ENCODE data around the gene IL3.

IL3 gene

DNA sequence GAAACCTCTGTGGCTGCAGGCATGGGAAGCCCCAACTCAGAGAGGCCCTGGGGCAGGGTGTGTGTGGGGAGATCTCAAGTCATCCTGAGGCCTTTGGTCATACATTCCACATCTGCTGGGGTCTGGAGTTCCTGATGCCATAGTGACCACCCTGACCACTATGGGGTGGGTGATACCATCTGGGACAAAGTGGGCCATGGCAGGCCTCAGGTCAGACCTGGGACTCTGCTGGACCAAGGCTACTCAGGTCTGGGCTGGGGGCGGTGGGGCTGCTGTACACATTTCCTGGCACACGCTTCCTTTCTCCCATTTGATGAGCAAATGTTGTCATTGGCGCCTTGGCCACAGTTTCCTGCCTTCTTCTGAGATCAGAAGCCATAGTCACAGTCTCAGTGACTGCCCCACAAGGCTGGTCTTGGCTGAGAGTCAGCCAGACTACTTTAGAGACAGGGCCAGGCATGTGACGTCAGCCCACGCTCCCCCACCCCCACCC, 33.9 kb upstream of the IL3 start:
- no peak for DNase-seq

DNA sequence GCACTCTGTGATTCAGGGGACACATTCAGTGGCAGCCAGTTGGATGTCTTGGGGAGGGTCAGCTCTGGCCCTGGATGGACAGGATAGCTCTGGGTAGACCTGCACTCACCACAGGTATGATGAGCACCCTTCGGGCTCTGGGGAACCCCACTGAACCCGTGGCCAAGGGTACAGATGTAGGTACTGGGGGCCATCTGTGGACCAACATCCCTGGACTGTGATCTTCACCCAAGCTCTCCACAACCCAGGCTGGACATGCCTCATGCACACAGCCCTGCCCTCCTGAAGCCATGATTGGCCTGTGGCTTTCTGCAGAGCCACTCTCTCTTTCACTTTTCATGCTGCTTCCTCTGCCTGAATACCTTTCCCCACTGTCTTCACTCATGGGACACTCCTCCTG, 33.4 kb upstream of the IL3 start:
- DNase-seq: no peak

DNA sequence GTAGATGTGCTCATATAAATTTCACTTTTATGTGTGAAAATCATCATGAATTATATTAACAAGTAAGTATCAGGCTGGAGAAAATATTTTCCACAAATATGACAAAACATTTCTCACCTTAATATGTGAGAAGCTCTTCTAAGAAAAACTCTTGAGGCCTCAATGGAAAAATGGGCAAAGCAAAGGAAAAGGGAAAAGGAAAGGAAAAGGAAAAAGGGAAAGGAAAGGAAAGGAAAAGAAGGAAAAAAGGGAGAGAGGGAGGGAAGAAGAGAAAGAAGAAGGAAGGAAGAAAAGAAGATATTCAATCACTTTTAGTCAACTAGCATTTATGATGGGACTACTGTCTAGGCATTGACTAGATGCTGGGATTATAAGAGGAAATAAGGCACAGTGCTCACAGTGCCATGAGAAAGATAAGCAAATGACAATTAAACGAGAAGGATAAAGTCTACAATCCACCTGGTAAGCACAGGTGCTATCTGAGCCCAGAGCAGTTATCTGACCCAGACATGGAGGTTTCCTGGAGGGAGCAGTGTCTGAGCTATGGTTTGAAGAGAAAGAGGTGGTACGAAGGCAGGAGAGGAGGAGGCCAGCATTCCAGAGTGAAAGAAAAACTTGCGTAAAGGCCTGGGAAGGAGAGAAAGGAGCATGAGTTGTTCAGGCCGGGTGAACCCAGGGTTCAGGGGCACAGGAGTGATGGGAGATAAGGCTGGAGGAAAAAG, 30.7 kb upstream of the IL3 start:
- DNase-seq: no peak

DNA sequence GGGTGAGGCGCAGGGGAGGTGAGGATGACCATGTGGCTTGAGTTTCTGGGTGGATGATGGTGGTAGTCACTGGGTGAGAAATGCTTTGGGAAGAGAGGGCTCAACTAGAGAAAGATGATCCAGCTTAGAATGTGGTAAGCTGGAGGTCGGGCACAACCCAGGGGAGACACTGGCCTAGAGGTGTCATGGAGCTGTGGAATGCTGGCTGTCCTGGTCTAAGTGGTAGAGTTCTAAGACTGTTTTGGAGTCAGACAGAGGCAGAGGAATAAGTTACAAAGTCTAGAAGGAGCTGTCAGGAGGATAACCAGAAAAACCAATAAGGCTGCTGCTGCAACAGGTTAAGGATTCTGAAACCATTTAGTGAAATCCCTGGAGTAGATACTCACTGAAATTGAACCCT, 29.8 kb upstream of the IL3 start:
- no peak for DNase-seq

DNA sequence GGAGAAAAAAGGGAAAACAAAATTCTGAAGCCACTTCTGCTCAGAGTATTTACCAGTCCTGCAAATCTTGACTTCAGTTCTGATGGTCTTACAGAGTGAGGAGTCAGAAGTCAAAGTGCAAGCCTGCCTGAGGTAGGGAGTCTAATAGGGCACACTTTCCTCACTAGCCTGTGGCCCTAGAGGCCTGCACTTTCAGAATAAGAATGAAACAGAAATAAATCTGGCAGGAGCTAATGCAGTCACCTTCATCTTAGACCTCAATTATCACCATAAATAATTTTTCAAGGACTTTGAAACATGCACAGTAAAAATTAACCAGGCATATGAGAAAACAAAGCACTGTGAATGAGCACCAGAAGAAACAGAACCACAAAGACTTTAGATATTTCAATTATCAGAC, 28.3 kb upstream of the IL3 start:
- DNase-seq: no peak

DNA sequence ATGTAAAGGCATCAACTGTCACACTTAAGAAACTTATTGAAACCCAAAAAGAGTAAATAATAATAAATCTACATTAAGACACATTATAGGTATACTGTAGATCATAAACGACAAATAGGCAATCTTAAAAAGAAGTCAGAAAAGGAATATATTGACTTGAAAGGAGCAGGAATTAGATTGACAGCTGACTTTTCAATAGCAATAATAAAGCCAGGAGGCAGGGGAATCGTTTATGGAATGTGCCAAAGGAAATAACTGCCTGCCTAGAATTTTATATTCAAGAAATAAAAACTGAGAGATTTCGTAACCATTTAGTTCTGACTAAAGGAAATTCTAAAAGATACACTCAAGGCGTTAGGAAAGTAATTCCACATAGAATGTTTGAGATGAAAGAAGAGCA, 27.3 kb upstream of the IL3 start:
- no peak for DNase-seq

DNA sequence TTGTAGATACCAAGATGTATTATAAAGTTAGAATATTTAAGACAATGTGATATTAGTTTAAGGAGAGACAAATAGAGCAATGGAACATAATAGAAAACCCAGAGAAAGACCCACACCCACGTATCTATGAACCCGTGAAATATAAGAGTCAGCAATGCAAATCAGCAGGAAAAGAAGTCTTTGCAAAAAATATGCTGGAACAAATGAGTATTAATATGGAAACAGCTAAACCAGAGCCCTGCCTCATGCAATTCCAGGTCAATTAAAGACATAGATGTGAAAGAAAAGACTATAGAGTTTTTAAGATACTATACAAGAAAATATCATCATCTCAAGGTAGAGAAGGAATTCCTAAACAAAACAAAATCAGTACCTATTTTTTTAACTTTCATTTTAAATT, 23.1 kb upstream of the IL3 start:
- DNase-seq: no peak

DNA sequence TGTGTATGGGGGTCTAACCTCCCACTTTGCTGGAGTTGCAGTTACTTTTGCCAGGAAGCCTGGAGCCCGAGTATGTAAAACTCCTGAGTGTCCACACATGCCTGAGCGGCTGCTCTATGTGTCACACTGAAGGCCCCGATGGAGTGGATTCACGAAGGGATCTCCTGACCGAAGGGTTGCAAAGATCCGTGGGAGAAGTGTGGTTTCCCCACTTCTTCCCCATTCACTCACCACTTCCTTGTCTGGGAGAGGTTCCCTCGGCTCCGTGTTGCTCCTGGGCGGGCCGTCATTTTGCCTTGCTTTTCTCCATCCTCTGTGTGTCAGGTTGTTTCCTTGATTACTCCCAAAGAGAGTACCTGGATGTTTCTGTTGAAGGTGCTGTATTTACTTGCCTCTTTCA, 16.2 kb upstream of the IL3 start:
- no peak for DNase-seq

DNA sequence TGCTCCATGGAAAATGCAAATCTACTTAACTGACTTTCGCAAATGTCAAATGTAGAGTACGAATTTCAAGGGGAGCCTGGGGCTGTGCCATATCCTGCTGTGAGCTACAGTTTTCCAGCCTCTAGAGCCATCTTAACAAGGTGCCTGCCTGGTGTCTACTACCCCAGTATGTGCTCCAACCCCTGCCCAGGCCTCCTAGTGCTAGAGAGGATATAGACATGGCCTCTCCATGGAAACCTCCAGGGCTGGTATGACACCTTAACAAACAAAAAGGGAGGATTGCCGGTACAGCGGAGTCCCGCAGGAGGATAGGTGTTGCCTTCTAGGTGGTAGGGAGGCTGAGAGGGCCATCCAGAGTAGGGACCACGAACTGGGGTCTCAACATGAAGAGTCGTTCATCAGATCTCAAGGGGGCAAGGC, 13.6 kb upstream of the IL3 start:
- no peak for DNase-seq

DNA sequence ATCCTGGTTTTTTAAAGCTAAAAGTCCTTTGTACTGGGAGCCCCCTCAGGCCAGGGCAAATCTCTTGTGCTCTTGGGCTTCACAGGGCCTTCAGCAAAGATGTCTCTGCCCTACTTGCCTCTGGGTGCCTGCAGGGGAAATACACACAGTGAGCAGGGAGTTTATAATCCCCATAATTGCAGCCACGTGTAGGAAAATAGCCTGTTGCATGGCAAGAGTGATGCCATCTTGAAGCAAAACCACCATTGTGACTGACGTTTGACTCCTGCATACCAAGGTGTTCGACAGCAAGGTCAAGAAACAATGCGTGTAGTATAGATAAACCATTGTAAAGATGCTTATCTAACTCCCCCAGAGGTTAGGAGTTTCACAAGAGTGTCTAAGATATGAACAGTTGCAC, 11.4 kb upstream of the IL3 start:
- no peak for DNase-seq

DNA sequence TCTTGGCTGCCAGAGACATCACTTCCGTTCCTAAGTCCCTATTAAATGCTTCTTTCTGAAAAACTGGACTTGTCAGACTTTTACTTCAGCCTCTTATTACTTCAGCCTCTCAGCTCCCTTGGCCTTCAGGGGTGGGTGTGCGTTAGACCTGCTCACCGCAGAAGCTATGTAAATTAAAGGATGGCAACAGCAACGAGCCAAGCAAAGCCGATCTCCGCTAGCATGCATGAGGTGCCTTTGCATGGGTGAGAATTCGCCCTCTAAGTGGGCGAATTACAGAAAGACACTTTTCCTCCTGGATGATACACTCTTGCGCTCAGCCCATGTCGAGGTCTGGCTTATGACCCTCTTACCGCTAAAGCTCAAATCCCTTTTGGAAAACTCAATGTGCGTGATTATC, 10.9 kb upstream of the IL3 start:
- no peak for DNase-seq

DNA sequence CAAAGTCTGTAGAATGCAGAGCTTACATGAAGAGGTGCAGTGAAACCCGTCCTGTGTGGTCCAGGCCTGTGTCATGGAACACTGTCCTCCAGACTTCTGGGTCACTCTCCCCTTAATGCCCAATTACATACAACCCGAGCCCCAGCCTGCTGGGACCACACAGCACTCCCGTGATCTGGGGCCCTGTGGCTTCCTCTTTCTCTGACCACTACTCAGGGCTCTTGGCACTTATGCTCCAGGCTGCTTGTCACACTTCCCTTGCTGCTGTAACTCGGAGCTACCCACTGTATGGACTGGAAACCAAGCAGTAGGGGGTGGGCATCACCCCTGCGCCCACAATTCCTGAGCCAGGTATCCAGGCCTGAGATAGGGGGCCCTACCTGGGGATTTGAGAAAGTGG, 10.3 kb upstream of the IL3 start:
- DNase-seq: no peak

DNA sequence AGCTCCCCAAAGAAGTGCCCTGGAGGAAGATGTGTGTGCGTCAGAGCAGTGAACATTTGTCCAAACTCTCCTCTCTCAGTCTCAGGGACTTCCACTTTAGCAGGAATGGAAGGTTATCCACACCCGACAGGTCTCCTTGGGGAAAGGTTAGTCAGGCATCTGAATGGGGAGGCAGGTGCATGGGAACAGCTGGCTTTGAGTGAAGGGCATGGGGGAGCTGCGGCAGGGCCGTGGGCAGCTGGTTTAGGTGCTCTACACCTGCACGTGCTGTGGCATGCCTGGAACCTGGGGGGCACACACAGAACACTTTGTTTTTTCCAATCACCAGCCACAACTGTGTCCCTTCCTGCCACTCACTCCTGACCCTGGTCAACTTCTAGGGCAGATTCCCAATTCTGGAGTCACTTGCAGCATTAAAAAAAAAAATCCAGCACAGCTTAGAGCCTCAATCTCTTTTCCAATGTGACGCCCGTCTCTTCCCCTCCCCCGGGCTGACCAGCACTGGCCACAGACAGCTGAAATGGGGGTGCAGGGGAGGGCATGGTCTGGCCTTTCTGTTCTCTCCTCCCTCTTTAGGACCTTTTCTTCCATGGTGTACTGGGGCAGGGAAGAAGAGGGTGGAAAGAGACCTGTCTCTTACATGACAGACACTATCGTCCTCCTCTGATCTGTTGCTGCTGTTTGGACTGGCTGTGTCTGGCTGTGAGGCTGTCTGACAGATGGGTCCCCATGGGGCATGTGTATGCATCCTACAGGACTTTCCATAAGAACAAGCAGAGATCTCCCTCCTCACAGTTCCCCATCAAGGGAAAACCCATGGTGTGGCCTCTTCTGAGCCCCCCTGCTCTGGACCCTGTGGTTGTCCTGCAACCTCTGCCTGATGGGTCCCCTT, 9.5 kb upstream of the IL3 start:
- DNase-seq: no peak

DNA sequence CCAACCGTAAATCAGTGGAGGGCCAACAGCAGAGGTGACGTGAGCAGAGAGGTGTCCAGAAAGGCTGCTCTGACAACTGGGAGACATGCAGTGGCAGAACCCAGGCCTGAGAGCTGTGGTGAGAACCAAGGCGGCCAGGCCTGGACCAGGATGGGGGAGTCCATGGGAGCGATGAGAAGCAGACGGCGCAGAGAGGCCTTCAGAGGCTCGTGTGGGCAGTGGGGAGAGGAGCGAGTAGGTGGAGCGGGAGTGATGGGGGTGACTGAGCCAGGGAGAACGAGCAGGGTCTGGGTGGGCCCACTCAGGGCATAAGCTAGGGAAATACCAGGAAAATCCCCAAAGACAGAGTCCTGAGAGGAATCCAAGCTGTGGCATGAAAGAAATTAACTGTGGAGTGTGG, 7.9 kb upstream of the IL3 start:
- no peak for DNase-seq

DNA sequence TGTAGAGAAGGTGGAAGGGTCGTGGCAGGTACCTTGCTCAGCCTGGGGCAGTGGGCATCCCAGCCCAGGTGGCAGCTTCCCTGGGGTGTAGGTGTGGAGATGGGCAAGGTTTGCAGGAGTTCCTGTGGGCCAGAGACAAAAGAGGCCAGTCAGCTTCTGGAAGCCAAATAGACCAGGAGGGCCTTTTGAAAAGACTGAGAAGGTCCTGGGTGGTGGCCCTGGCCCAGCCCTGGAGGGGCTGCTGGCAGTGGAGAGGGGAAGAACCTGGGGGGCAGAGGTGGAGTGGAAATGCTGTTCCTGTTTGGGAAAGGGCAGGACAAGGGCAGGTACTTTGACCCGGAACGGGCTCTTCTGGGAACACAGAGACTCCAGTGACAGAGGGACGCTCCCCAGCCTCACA, 7.0 kb upstream of the IL3 start:
- no peak for DNase-seq

DNA sequence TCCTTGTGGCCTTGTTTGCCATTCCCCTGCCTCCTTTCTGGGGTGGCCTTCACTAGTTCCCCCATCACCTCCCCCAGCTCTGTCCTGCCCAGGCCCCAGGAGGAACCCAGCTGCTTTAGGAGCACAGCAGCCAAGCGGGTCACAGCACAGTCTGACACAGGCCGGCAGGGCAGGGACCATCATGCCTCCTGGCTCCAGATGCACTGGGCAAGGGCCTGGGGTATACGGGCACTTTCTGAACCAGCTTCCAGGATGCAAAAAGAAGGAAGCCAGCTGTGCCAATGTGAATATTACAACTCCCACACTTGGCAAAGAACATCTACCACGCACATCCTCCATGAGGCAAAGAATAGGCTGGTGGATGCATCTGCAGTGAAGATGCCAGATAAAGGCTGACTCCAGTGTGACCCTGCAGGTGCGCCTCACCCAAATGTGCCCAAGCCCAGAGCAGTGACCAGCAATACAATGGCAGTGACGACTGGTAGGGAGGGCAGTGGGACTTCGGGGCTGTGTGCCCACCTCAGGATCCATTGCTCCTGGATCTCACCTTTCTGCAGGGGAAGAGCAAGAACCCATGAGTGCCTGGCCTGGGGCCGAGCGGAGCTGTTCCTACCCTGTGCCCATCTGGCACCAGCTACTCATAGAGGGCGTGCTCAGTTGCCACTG, 6.3 kb upstream of the IL3 start:
- no peak for DNase-seq

DNA sequence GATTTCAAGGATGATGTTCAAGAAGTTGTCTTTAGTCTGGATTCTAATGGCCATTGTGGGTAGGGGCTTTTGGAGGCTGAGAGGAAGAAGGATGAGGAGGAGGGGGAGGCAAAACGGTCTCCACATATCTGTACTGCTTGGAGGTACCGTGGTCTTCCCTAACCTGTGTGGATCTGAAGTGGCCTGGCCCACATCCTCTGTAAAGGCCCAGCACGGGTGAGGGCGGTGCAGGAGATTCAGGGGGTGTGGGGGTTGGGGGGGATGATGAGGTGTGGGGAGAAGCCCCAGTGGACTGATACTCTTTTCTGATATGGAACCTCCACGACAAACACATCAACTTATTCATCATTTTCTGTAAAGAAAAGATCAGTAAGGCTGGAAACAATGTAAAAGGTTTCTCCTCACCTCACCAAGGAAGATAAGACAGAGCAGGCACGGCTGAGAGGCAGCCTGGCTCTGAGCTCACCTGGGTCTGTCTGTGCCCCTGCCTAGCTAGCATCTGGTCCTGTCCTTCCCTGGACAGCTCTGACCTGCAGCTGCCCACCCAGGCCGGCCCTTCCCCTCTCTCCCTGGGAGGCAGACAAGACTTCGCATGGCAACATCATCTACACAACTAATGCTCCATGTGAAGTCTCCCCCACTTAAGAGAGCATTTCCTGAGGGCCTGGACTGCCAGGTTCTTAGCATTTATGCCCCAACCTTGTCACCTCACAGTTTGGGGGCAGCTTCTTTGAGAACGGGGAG, 5.6 kb upstream of the IL3 start:
- DNase-seq: no peak

DNA sequence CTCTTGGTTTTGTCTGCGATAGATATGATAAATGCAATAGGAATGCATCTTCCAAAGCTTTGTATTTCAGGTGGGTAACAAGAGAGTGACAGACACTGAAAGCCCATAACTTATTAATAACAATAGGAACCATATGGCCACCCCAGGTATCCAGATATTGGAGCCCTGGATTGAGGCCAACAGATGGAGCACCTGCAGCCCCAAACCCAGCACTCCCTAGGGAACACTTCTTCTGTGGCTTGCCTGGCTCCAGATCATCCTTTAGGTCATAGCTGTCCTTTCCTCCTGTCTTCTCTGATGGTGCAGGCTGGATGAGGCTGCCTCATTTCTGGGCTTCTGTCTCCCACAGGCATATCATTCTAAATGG, 5.0 kb upstream of the IL3 start:
- DNase-seq: no peak

DNA sequence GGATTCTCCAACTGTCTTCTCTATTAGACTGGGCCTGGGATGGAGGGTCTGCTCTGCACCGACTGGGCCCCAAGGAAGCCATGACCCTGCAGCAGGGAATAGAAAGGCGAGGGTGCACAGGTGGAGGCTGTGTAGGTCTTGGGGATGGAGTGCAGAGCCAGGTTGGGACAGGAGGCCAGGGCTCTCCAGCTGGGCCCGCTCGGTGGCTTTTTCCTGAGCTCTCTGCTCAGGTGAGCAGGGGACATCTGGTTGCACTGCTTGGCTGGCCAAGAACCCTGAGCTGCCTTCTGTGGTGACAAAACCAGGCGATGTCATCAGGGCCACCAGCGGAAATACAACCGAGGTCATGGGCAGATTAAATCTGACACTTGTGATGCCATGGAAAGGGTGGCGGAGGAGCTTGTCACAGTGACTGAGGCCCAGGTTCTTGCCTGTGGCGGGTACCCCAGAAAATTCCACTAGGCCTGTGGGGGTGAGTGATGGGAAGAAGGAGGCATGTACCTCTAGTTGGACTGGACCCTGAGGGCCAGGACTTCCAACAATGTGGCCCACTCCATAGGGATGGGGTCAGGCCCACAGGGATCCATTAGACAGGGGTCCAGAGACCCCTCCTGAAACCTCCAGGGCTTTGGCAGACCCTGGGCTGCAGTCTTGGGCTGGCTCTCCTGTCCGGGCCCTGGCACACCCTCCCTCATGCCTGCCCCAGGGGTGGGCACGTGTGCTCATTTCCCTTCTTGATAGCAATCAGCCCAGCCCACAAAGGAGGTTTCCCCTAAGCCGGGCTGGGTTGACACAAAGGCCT, 4.4 kb upstream of the IL3 start:
- no peak for DNase-seq

DNA sequence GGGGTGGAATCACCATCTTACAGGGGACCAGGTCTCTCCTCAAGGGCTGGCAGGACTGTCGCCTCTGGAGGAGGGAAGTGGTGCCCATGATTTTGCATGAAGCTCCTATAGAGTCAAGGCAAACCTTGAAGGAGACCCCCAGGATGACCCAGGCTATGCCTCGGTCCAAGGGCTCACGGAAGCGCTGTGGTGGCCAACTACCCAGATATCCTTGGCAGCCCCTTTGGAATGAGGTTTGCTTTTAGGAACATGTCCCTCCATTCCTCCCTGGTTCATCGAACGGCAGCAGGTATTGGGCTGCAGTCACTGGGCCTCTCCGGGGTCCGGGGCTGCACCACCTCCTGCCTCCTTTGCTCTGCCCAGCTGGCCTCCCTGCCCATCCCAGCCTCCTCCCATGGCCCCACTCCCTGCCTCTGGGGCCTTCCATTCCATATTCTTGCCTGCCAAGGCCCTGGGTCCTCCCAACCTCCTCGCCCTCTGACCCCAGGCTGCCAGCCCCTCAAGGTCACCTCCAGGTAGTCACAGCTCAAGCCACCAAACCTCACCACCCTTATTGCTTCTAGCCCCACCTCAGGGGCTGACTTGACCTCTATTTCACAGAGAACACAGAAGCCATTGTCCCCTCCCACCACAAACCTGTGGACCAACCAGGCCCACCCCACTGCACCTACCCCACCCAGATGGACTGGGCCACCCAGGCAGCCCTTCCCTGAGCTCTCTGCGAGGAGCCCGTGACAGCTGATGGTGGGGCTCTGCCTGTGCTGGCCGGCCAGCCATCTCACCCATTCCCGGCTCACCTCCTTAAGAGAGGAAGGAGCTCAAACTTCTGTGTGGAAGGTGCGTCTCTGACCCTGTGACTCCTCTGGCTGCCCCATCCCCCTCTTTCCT, 3.6 kb upstream of the IL3 start:
- DNase-seq: no peak
